ENCODE data around the gene HOXD4. TPM values are rescaled to one million over a fixed set of nuclear protein-coding genes. Genes with fewer than 3 reads are reported as not detected.

The HOXD4 gene
- polyA plus RNA-seq, 1 donor from 2014 or later: not detected

DNA sequence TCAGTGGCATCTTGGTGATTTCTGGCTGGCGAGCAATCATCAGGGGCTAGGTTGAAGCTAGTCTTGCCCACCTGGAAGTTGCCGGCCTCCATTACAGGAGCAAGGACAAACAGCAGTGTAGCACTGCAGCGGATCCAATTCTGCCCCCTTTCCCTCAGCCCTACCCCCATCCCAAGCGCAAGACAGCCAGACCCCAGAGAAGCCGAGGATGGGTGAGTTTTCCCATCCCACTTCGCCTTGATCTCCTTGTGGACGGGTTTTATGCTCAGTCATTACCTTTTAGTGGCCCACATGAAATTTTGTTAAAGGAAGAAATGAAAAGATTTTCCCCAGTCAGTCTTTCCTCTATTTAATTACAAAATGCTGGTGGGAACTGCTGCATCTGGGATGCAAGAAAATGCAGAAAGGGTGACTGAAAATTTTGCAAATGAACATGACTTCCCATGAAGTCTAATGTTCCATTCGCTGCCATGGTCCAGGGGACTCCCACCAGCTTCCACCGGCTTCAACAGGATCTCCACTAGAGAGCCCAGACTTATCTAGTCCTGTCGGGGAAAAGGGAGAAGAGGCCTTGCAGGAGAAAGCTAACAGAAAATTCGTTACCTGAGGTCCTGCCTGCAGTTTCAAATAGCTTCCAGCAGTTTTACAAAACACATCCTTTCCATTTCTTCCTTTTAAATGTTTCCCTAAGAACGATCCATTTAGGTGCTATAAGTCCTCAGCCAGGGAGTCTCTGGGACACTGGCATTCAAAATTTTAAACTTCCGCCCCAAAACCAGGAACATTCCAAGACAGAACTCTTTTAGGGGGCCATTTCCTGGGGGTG is 30.8 kb upstream of the HOXD4 start:
- peak overlapping the region; percentile 52 to 65 (median 54) for H3K27ac Mint-ChIP-seq
- H3K36me3 Mint-ChIP-seq: peaks cover 3% of the 10 kb centered on the region
- H3K4me1 Mint-ChIP-seq: peaks cover 0 to 3% (median 2%) of the 10 kb centered on the region in 3 donors
- H3K27me3 Mint-ChIP-seq: peaks cover 64% of the 10 kb centered on the region
- H3K9me3 Mint-ChIP-seq: peaks cover 2 to 8% (median 4%) of the 10 kb centered on the region in 3 donors
- H3K4me3 Mint-ChIP-seq: peak overlapping the region in 2 of 4 donors; percentile 21 to 68

DNA sequence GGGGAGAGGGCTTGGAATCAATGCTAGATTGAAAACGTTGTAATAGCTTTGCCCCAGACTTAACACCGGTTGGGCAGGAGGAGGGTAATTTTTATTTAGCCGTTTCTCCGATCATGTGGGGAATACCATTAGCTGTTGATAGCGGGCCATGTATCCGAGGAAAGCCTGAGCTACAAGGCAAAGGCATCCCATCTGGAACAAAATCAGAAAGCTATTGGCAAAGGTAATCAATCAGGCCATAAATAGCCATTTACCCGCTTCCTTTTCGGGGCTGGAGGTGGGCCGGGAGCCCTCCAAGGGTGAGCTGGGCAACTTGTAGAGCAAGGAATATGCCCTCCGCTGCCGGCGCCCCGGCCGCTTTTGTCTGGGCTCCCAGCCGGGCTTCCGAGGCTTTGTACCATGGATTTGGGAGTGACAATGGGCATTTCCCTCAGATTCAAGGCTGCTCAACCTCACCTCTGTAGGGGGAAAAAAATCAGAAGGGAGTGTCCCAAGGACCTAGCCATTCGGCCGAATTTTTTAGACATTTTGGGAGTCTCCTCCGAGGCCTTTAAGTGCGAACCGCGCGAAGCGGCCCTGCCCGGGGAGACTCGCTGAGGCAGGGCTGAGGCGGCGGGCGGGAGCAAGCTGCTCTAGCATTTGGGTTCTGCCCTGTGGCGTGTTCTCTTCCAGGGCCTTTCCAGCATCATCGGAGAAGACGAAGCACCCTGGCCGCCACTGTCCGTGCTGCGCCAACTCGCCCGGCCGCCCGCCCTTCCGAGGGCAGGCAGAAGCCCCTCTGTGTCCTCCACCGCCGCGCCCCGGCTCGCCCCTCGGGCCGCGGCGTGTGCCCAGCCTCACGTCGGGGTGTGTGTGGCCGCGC is 29.9 kb upstream of the HOXD4 start:
- H3K4me3 Mint-ChIP-seq: peak overlapping the region in 3 of 4 donors; percentile 21 to 68 (median 32)
- H3K27ac Mint-ChIP-seq: peak overlapping the region; percentile 31 to 54 (median 52)
- peaks cover 0 to 3% (median 2%) of the 10 kb centered on the region in 3 donors for H3K4me1 Mint-ChIP-seq
- H3K27me3 Mint-ChIP-seq: peaks cover 64% of the 10 kb centered on the region
- peaks cover 2 to 8% (median 4%) of the 10 kb centered on the region in 3 donors for H3K9me3 Mint-ChIP-seq
- H3K36me3 Mint-ChIP-seq: peaks cover 3% of the 10 kb centered on the region

DNA sequence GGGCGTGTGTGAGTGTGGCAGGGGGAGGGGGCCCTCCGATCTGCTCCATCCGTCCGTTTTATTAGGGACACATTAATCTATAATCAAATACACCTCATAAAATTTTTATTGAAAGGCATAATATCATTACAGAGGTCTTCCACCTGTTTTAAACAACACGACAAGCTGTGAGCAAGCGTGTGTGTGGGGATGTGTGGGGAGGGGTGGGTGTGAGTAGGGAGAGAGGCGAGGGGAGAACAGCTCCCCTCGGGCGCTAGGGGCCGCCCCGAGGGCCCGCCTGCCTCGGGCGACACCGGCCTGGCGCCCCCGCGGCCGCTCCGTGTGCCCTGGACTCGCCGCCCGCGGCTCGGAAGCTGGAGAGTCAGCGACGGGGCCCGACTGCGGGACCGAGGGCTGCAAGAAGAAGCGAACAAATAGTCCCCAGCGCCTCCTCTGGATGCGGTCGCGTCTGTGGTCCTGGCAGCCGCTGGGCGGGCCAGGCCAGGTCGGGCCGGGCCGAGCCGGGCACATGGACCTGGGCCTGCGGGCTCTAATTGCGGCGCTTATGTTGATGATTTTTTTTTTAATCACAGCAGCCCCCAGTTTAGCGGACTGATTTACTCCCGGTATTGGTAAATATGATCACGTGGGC is 29.2 kb upstream of the HOXD4 start:
- Mint-ChIP-seq H3K36me3 (peaks cover 3% of the 10 kb centered on the region), H3K27ac (peak overlapping the region; percentile 56 to 82 (median 67)), H3K27me3 (peaks cover 64% of the 10 kb centered on the region), H3K9me3 (peaks cover 0 to 6% (median 2%) of the 10 kb centered on the region in 3 donors), H3K4me1 (peaks cover 2 to 4% (median 3%) of the 10 kb centered on the region in 3 donors), H3K4me3 (no peak overlapping the region)

DNA sequence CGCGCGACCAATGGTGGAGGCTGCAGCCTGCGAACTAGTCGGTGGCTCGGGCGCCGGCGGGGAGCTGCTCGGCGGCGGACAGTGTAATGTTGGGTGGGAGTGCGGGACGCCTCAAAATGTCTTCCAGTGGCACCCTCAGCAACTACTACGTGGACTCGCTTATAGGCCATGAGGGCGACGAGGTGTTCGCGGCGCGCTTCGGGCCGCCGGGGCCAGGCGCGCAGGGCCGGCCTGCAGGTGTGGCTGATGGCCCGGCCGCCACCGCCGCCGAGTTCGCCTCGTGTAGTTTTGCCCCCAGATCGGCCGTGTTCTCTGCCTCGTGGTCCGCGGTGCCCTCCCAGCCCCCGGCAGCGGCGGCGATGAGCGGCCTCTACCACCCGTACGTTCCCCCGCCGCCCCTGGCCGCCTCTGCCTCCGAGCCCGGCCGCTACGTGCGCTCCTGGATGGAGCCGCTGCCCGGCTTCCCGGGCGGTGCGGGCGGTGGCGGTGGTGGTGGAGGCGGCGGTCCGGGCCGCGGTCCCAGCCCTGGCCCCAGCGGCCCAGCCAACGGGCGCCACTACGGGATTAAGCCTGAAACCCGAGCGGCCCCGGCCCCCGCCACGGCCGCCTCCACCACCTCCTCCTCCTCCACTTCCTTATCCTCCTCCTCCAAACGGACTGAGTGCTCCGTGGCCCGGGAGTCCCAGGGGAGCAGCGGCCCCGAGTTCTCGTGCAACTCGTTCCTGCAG is 28.5 kb upstream of the HOXD4 start, which contains the start of gene HOXD9:
Gene HOXD9, plus strand, starts transcription at position 37 of the 728 bp plus-strand sequence. Its CDS starts 50 bp downstream, at position 87.
- Mint-ChIP-seq H3K4me3 (peak within 1 kb of the TSS in 2 of 4 donors; percentile 68 to 84), H3K4me1 (peaks cover 2 to 6% (median 3%) of the 10 kb centered on the region in 3 donors), H3K27me3 (peaks cover 66% of the 10 kb centered on the region), H3K9me3 (peaks cover 0 to 6% (median 2%) of the 10 kb centered on the region in 3 donors), H3K36me3 (peaks cover 1% of the 10 kb centered on the region), H3K27ac (peak within 1 kb of the TSS; percentile 77 to 94 (median 84))

DNA sequence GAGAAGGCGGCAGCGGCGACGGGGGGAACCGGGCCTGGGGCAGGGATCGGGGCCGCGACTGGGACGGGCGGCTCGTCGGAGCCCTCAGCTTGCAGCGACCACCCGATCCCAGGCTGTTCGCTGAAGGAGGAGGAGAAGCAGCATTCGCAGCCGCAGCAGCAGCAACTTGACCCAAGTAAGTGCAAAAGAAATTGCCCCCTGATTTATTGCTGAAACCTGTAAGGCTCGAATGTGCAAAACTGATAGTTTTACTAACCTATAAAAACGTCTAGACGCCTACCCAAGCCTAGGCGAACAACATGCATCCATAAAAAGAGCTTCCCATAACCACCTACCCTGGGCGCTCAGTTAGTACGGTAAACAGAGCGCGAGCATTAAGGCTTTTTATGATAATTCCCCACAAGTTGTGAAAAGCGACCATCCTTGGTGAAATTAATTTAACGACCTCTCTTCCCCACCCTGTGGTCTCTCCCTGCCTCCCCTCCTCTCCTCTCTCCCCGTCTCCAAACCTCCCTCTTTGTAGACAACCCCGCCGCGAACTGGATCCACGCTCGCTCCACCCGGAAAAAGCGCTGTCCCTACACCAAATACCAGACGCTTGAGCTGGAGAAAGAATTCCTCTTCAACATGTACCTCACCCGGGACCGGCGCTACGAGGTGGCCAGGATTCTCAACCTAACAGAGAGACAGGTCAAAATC is 27.8 kb upstream of the HOXD4 start:
- peak overlapping the region in 3 of 4 donors; percentile 31 to 84 (median 68) for H3K4me3 Mint-ChIP-seq
- peaks cover 64% of the 10 kb centered on the region for H3K27me3 Mint-ChIP-seq
- H3K4me1 Mint-ChIP-seq: peaks cover 2 to 9% (median 6%) of the 10 kb centered on the region in 3 donors
- peaks cover 0 to 6% (median 2%) of the 10 kb centered on the region in 3 donors for H3K9me3 Mint-ChIP-seq
- H3K36me3 Mint-ChIP-seq: no peaks in the 10 kb centered on the region
- H3K27ac Mint-ChIP-seq: peak overlapping the region; percentile 77 to 94 (median 84)

DNA sequence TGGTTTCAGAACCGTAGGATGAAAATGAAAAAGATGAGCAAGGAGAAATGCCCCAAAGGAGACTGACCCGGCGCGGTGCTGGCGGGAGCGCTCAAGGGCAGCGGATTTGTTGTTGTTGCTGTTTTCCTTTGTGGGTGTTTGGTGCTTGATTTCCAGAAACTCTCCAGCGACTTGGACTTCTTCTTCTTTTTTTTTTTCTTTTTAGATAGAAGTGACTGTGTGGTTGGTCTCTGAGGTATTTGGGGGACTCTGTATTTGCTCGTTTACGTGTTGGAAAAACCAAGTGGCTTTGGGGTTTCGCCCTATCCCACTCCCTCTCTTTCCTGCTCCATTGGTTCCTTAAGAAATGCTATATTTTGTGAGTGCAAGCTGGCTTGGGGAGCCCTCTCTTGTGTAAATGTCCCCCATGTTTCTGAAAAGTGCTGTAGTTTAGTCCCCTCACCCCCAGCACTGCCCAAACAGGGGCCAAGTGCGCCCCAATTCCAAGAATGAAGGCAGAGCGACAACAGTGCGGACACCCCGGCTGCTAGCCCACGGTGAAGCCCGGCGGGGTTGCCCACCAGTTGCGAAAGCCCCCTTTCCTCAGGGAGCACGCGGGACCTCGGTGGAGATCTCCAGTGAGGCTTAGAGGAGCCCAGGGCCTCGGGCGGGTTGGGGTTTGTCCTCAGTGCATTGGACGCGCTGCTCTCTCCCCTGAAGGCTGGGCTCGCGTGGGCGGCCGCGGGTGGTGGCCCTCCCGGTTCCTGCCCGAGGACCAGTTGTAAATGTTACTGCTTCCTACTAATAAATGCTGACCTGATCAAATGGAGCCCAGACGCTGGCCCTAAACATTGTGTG is 27.0 kb upstream of the HOXD4 start:
- Mint-ChIP-seq H3K27me3 (peaks cover 66% of the 10 kb centered on the region), H3K9me3 (peaks cover 0 to 6% (median 0%) of the 10 kb centered on the region in 3 donors), H3K36me3 (no peaks in the 10 kb centered on the region), H3K4me3 (peak overlapping the region in 3 of 4 donors; percentile 31 to 68 (median 37)), H3K27ac (peak overlapping the region; percentile 77 to 94 (median 84)), H3K4me1 (peaks cover 0 to 6% (median 6%) of the 10 kb centered on the region in 3 donors)

DNA sequence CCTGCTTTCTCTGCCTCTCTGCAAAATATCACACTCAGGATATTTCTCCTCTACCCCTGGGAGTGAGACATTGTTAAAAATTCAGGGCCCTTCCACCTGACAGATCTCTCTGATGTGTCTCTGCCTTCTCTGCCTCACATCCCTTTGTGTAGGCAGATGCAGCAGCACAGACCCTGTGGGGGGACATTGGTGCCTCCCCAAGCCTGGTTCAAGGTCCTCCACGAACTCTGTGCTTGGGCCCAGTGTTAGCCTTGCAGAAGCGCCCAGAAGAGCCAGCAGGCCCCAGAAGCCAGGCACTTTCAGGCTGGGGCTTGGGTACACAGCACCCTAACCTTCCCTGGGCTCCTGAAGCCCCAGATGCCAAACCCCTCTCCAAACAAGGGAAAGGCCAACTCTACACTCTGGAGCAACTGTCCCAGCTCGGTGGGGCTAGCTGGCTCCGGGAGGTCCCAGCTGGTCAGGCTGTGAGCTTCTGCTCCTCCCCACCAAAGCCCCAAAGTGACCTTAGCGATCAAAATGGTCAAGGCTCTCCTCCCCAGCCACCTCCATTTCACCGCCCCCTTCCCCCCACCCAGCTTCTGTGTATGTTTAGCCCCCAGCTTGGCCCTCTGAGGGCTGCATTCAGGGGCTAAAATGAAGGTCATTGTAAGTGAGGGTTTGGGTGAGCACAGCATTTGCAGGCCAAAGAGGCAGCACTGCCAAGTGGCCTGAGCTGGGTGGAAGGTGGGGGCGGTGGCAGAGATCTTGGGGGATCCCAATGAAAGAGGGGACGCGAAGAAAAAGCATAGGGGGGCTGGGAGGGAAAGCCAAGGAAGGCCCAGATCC is 26.2 kb upstream of the HOXD4 start:
- peak overlapping the region; percentile 36 to 77 (median 63) for H3K27ac Mint-ChIP-seq
- H3K4me1 Mint-ChIP-seq: peaks cover 0 to 6% (median 6%) of the 10 kb centered on the region in 3 donors
- no peaks in the 10 kb centered on the region for H3K36me3 Mint-ChIP-seq
- peak overlapping the region in 2 of 4 donors; percentile 62 to 68 for H3K4me3 Mint-ChIP-seq
- H3K27me3 Mint-ChIP-seq: peaks cover 61% of the 10 kb centered on the region
- H3K9me3 Mint-ChIP-seq: peaks cover 0 to 6% (median 0%) of the 10 kb centered on the region in 3 donors

DNA sequence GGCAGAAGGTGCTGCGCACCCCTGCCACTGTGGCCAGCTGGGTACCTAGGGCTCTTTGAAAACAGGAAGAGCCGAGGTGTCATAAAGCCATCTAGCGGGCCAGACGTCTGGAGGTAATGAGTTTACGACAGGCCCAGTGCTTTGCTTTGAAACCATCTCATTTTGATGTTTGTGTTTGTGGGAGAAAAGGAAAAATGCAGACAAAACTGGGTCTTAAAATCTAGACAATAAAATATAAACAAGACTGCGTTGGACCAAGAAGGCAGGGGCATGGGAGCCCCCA is 25.6 kb upstream of the HOXD4 start:
- peak overlapping the region in 2 of 3 donors; percentile 63 to 77 for H3K27ac Mint-ChIP-seq
- H3K27me3 Mint-ChIP-seq: peaks cover 56% of the 10 kb centered on the region

DNA sequence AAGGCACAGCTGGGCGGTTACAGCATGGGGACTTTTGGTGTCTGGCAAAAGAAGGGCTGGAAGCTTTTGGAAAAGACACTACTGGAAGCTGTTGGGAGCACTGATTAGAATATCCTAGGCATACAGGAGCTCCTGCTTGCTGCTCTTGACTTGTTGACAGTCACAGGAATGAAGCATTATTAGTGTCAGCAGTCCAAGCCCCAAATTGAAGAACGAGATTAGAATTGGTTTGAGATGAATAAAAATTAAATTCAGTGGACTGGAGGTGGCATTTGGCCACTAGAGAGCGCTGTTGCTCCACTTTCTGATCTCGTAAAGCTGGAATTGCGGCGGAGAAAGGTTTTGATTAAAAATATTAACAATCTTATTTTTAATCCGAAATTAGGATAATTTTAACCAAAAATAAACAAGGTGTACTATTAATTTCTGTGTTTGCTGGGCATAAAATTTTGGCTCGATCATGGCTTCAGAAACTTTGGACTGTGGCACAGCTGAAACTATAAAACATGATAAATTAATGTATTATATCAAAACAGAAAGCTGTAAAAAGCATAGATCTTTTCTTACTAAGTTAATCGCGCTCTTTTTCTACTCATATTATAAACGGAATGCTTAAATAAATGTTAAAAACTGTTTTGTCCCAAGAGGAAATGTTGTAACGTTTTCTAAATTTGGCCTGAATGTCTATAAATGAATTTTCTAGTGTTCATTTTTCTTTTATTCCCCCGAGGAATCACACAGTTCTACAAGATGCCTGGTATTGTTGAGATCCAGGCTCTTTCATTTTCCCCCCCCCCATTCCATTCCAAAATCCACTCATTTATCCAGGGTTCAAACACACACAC is 24.2 kb upstream of the HOXD4 start:
- H3K4me1 Mint-ChIP-seq: peaks cover 3 to 12% (median 6%) of the 10 kb centered on the region in 3 donors
- H3K36me3 Mint-ChIP-seq: no peaks in the 10 kb centered on the region
- peaks cover 65% of the 10 kb centered on the region for H3K27me3 Mint-ChIP-seq
- peak overlapping the region in 2 of 4 donors; percentile 70 to 75 for H3K4me3 Mint-ChIP-seq
- H3K27ac Mint-ChIP-seq: peak overlapping the region; percentile 77 to 99 (median 77)
- peaks cover 0 to 5% (median 0%) of the 10 kb centered on the region in 3 donors for H3K9me3 Mint-ChIP-seq

More for the DNA sequence above, 25.6 kb upstream of the HOXD4 start:
- peaks cover 0 to 3% (median 0%) of the 10 kb centered on the region in 3 donors for H3K9me3 Mint-ChIP-seq
- peak overlapping the region in 1 of 4 donors; percentile 67 for H3K4me3 Mint-ChIP-seq
- H3K36me3 Mint-ChIP-seq: no peaks in the 10 kb centered on the region
- H3K4me1 Mint-ChIP-seq: peaks cover 0 to 6% (median 6%) of the 10 kb centered on the region in 3 donors

DNA sequence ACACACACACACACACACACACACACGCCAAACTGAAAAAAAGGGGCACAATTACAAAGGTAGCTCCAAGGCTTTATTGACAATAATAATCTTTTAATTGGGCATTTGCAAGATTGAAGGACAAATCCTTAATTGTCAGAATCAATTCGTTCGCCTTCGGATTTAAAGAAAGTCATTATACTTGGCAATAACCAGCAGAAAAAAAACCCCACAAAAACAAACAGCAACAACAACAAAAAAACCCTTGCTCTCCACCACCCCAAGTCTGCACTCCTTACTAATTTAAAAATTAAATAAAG is 23.6 kb upstream of the HOXD4 start:
- Mint-ChIP-seq H3K4me1 (peaks cover 7 to 16% (median 9%) of the 10 kb centered on the region in 3 donors), H3K27ac (peak overlapping the region; percentile 77 to 99 (median 94)), H3K27me3 (peaks cover 70% of the 10 kb centered on the region), H3K4me3 (peak overlapping the region in 2 of 4 donors; percentile 67 to 70), H3K9me3 (peaks cover 0 to 8% (median 0%) of the 10 kb centered on the region in 3 donors), H3K36me3 (no peaks in the 10 kb centered on the region)

DNA sequence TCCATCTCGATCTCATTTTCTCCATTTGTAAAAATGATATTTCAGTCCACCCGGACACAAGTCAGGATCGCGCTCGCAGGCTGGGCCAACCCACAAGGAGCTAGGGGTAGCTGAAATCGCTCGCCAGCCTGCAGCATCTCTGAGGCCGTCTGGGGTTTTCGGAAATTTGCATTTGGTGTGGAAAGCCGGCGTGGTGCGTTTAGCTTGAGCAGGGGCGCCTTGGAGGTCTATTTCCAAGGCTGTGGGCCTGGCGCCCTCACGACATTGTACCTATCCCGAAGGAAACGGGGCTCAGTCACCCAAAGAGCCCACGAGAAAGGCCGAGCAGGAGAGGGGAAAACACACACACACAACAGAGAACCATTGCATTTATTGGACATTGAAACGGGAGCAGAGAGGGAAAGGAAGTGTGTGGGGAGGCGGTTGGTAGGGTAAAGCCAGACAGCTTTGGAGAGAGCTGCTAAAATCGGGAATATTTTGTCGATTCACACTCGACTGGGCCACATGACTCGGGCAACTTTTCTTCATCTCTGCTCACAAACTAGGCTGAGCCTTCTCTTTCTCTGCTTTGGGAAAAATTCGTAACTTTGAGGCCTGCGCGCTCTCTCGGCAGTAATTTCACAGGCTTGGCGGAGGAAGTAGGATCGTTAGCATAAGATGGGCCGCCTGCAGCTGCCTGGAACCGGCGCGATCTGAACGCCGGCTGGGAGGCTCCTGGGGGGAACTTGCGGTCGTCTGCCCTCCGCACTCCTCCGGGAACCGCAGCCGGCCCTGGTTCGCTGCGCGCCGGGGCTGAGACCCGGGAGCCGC is 23.0 kb upstream of the HOXD4 start:
- Mint-ChIP-seq H3K4me1 (peaks cover 7 to 16% (median 9%) of the 10 kb centered on the region in 3 donors), H3K4me3 (peak overlapping the region; percentile 41 to 70 (median 48)), H3K27me3 (peaks cover 74% of the 10 kb centered on the region), H3K9me3 (peaks cover 0 to 8% (median 0%) of the 10 kb centered on the region in 3 donors), H3K36me3 (no peaks in the 10 kb centered on the region), H3K27ac (peak overlapping the region; percentile 77 to 99 (median 94))

Data from IgD-negative memory B cell (primary cell).